HL-60 (cell line): ENCODE results near the gene S1PR3.
A peak's percentile ranks its signal among the peaks of the same experiment; 100 is the strongest.

ENCODE experiments used
- DNase-seq, 2 experiments: peaks; one replicate each; pipeline ENCODE4 v3.0.0-alpha.2; 2010 to 2020; ENCODE audit warnings: low read depth in 1 of 2, low spot score in 1 of 2
- H3K27ac ChIP-seq: fragments of 250-450 bp; sonication (Bioruptor Pico); replicated peaks from 2 replicates; pipeline ENCODE4 v1.5.1; 2020; ENCODE audit warnings: mild to moderate bottlenecking, moderate library complexity
- H3K27me3 ChIP-seq: fragments of 250-450 bp; sonication (Bioruptor Pico); 2 replicates; pipeline ENCODE4 v1.5.1; 2021; ENCODE audit warnings: mild to moderate bottlenecking, moderate library complexity; ENCODE audit not compliant: insufficient read depth, poor library complexity, severe bottlenecking
- H3K4me3 ChIP-seq: replicated peaks from 2 replicates; pipeline ENCODE4 v1.5.1; 2011; ENCODE audit warnings: mild to moderate bottlenecking, control low read depth, low read length; ENCODE audit not compliant: insufficient read depth
- CTCF ChIP-seq: IDR thresholded peaks from one replicate; pipeline ENCODE4 v1.5.1; 2011; ENCODE audit warnings: low read length, control low read depth, inconsistent platforms; ENCODE audit not compliant: insufficient read depth
- GABPA ChIP-seq: IDR thresholded peaks from 2 replicates; pipeline ENCODE4 v1.6.1; 2012; ENCODE audit warnings: low read depth
- POLR2AphosphoS5 ChIP-seq: IDR thresholded peaks from 2 replicates; pipeline ENCODE4 v1.6.1; 2012; ENCODE audit warnings: low read depth
- SPI1 ChIP-seq: IDR thresholded peaks from 2 replicates; pipeline ENCODE4 v1.6.1; 2012; ENCODE audit warnings: low read depth, mild to moderate bottlenecking, borderline replicate concordance
- TF ChIP-seq, protein P1 (sequence below): IDR thresholded peaks from 2 replicates; pipeline ENCODE4 v1.6.1; 2012; ENCODE audit warnings: low read depth; ENCODE audit not compliant: insufficient replicate concordance

The S1PR3 gene

GRCh38 chr9:89026876-89027275, 35.6 kb downstream of the S1PR3 start:
- no peak for TF ChIP-seq POLR2AphosphoS5
- no peak for TF ChIP-seq GABPA
- TF ChIP-seq, protein P1, sequence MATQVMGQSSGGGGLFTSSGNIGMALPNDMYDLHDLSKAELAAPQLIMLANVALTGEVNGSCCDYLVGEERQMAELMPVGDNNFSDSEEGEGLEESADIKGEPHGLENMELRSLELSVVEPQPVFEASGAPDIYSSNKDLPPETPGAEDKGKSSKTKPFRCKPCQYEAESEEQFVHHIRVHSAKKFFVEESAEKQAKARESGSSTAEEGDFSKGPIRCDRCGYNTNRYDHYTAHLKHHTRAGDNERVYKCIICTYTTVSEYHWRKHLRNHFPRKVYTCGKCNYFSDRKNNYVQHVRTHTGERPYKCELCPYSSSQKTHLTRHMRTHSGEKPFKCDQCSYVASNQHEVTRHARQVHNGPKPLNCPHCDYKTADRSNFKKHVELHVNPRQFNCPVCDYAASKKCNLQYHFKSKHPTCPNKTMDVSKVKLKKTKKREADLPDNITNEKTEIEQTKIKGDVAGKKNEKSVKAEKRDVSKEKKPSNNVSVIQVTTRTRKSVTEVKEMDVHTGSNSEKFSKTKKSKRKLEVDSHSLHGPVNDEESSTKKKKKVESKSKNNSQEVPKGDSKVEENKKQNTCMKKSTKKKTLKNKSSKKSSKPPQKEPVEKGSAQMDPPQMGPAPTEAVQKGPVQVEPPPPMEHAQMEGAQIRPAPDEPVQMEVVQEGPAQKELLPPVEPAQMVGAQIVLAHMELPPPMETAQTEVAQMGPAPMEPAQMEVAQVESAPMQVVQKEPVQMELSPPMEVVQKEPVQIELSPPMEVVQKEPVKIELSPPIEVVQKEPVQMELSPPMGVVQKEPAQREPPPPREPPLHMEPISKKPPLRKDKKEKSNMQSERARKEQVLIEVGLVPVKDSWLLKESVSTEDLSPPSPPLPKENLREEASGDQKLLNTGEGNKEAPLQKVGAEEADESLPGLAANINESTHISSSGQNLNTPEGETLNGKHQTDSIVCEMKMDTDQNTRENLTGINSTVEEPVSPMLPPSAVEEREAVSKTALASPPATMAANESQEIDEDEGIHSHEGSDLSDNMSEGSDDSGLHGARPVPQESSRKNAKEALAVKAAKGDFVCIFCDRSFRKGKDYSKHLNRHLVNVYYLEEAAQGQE = no peak
- no peak for TF ChIP-seq SPI1
- TF ChIP-seq CTCF = no peak
- Histone ChIP-seq H3K4me3 (no peak overlapping the region), H3K27ac (no peak overlapping the region), H3K27me3 (no peaks in the 10 kb centered on the region)
- DNase-seq = peak in 1 of 2 experiments; percentile 13

DNA sequence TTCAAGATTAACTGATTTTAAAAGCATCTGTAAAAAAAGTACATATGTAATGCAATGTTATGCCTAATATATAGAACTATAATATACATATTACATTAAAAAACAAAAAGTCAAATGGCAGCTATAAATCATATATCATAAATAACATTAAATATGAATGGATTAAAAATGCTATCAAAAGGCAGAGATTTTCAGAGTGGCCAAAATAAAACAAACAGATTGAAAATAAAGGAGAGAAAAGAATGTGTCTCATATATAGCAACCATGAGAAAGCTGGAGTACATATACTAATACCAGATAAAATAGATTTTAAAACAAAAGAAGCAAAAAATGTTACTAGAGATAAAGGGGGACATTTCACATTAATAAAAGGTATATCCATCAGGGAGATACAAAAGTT, 38.5 kb downstream of the S1PR3 start:
- no peak for TF ChIP-seq SPI1
- TF ChIP-seq GABPA = no peak
- TF ChIP-seq, protein P1 = no peak
- Histone ChIP-seq H3K27ac (no peak overlapping the region), H3K27me3 (no peaks in the 10 kb centered on the region), H3K4me3 (no peak overlapping the region)
- DNase-seq = no peak

GRCh38 chr9:89032173-89032572, 40.9 kb downstream of the S1PR3 start:
- TF ChIP-seq GABPA (no peak), POLR2AphosphoS5 (no peak), CTCF (no peak), SPI1 (no peak)
- TF ChIP-seq, protein P1 = no peak
- no peak overlapping the region for H3K4me3 ChIP-seq
- H3K27me3 ChIP-seq = no peaks in the 10 kb centered on the region
- no peak for DNase-seq
- no peak overlapping the region for H3K27ac ChIP-seq

GRCh38 chr9:89032661-89033060, 41.4 kb downstream of the S1PR3 start:
- DNase-seq = no peak
- Histone ChIP-seq H3K27me3 (no peaks in the 10 kb centered on the region), H3K4me3 (no peak overlapping the region), H3K27ac (no peak overlapping the region)
- TF ChIP-seq SPI1 (no peak), CTCF (no peak), POLR2AphosphoS5 (no peak), GABPA (no peak)
- TF ChIP-seq, protein P1 = no peak
